ENCODE results near the gene AHCY.
"Not testable (repeated sequence)": the region's sequence is repeated elsewhere in the genome, so short reads cannot be mapped to it uniquely, and the experiment has no call there.

Gene AHCY

DNA sequence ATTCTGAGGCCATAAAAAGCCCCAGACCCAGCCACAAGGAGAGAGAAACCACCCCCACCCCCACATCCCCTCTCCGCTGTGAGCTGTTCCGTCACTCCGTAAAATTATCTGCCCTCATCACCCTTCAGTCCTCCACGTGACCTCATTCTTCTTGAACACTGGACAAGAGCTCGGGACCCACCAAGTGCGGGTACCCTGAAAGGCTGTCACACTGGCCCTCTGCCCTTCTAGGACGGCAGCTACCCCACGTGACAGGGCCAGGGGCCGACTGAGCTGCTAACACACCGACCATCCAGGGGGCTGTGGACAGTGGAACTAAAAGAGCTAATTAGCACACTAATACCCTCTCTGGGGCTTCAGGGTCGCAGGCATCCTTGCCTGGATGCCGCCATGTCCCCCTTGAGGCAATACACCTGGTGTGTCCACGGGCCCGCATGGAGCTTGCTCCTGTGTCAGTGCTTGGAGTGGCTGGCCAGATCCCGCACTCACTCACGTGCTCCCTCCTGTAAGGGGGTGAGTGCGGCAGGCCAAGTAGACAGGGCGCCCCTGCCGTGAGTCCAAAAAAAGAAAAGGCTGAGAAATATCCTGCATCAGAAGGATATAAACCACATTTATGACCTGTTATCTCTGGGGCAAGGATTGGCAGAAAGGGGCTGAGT lies 29.2 kb upstream of the AHCY start:
- TF ChIP-seq, protein P1, sequence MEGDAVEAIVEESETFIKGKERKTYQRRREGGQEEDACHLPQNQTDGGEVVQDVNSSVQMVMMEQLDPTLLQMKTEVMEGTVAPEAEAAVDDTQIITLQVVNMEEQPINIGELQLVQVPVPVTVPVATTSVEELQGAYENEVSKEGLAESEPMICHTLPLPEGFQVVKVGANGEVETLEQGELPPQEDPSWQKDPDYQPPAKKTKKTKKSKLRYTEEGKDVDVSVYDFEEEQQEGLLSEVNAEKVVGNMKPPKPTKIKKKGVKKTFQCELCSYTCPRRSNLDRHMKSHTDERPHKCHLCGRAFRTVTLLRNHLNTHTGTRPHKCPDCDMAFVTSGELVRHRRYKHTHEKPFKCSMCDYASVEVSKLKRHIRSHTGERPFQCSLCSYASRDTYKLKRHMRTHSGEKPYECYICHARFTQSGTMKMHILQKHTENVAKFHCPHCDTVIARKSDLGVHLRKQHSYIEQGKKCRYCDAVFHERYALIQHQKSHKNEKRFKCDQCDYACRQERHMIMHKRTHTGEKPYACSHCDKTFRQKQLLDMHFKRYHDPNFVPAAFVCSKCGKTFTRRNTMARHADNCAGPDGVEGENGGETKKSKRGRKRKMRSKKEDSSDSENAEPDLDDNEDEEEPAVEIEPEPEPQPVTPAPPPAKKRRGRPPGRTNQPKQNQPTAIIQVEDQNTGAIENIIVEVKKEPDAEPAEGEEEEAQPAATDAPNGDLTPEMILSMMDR (conservative IDR thresholded peaks at IDR 0.05; ENCODE audit: control insufficient read depth, insufficient read depth, low read depth, low read length) = no peak
- DNase-seq (ENCODE audit: low read depth) = no peak
- no peak overlapping the region for H3K4me3 ChIP-seq (ENCODE audit: control insufficient read depth, low read depth, low read length)

DNA sequence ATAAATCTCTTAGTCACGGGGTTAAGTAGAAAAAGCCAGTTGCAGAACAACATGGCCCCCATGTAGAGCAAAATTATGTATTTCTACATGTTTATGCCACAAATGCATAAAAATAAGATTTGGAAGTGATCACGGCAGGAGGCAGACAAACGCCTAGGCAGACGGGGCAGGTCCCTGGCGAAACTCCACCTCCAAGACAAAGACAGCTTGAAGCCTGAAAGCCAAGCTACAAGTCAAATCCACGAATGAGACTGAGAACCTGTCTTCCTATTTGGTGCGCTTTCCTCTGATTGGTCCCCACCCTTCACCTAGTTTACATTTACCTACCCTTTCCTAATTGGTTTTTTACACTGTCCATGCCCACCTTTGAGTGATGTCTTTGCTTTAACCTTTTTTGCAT lies 28.7 kb upstream of the AHCY start:
- no peak overlapping the region for H3K4me3 ChIP-seq (ENCODE audit: control insufficient read depth, low read depth, low read length)
- DNase-seq (ENCODE audit: low read depth) = no peak
- TF ChIP-seq, protein P1 (conservative IDR thresholded peaks at IDR 0.05; ENCODE audit: control insufficient read depth, insufficient read depth, low read depth, low read length) = no peak

DNA sequence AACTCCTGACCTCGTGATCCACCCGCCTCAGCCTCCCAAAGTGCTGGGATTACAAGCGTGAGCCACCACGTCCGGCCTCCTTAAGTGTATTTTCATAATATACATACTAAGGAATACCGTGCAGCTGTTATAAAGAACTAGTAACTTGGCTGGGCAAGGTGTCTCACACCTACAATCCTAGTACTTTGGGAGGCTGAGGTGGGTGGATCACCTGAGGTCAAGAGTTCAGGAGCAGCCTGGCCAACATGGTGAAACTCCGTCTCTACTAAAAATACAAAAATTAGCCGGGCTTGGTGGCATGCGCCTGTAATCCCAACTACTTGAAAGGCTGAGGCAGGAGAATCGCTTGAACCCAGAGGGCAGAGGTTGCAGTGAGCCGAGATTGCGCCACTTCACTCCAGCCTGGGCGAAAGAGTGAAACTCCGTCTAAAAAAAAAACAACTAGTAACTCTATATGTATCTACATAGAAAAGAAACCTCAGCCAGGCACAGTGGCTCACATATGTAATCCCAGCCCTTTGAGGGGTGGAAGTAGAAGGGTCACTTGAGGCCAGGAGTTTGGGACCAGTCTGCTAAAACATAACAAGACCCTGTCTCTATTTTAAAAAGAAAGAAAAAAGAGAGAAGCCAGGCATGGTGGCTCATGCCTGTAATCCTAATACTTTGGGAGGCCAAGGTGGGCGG lies 27.8 kb upstream of the AHCY start:
- not testable (repeated sequence) for H3K4me3 ChIP-seq (ENCODE audit: control insufficient read depth, low read depth, low read length); DNase-seq (ENCODE audit: low read depth)

DNA sequence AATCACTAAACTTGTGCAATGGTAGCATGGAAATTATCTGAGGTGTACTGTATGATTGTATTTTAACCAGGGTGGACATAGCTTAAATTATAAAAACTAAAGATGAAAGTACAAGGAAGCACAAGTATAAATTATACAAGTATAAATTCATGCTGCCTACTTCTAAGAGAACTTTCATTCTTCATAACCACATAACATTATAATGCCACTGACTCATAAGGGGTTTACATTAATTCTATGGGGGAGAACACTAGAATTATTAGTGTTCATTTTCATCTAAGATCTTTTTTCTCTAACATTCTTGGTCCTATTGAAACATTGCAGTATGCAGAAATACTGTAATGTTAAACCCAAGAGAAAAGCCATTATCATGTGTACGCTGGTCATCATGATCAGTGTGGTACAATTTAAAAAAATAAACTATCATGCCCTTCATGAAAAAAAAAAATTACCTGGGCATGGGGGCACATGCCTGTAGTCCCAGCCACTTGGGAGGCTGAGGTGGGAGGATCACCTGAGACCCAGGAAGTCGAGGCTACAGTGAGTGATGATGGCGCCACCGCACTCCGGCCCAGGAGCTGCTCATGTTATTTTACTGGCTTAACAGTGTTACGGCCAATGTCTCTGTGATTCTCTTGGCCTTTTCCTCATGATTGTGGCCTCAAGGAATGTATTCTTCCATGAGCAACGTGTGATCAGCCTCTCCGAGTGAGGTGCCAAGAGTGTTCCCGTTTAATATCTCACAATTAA lies 25.9 kb upstream of the AHCY start:
- no peak for DNase-seq (ENCODE audit: low read depth)
- no peak overlapping the region for H3K4me3 ChIP-seq (ENCODE audit: control insufficient read depth, low read depth, low read length)
- TF ChIP-seq, protein P1 (conservative IDR thresholded peaks at IDR 0.05; ENCODE audit: control insufficient read depth, insufficient read depth, low read depth, low read length) = no peak

DNA sequence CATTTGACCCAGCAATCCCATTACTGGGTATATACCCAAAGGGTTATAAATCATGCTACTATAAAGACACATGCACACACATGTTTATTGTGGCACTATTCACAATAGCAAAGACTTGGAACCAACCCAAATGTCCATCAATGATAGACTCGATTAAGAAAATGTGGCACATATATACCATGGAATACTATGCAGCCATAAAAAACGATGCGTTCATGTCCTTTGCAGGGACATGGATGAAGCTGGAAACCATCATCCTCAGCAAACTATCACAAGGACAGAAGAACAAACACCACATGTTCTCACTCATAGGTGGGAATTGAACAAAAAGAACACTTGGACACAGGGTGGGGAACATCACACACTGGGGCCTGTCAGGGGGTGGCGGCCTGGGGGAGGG lies 25.1 kb upstream of the AHCY start:
- not testable (repeated sequence) for H3K4me3 ChIP-seq (ENCODE audit: control insufficient read depth, low read depth, low read length); DNase-seq (ENCODE audit: low read depth)

DNA sequence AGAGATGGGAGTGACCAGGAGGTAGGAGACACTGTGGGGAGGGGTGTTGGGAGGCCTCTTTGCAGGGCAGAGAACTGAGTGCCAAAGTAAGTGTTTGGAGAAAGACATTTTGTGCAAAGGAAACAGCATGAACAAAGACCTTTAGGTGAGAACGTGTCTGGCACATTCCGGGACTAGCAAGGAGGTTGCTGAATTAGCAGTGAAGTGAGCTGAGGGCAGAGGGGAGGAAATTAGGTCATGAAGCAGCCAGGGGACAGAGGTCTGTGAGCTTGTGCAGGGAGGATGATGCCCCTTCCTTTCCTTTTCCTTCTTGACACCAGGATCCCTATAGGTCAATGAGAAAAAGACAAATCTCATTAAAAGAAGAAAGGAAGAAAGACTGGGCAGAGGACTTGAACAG lies 21.4 kb upstream of the AHCY start:
- no peak for DNase-seq (ENCODE audit: low read depth)
- TF ChIP-seq, protein P1 (conservative IDR thresholded peaks at IDR 0.05; ENCODE audit: control insufficient read depth, insufficient read depth, low read depth, low read length) = no peak
- H3K4me3 ChIP-seq (ENCODE audit: control insufficient read depth, low read depth, low read length) = no peak overlapping the region

DNA sequence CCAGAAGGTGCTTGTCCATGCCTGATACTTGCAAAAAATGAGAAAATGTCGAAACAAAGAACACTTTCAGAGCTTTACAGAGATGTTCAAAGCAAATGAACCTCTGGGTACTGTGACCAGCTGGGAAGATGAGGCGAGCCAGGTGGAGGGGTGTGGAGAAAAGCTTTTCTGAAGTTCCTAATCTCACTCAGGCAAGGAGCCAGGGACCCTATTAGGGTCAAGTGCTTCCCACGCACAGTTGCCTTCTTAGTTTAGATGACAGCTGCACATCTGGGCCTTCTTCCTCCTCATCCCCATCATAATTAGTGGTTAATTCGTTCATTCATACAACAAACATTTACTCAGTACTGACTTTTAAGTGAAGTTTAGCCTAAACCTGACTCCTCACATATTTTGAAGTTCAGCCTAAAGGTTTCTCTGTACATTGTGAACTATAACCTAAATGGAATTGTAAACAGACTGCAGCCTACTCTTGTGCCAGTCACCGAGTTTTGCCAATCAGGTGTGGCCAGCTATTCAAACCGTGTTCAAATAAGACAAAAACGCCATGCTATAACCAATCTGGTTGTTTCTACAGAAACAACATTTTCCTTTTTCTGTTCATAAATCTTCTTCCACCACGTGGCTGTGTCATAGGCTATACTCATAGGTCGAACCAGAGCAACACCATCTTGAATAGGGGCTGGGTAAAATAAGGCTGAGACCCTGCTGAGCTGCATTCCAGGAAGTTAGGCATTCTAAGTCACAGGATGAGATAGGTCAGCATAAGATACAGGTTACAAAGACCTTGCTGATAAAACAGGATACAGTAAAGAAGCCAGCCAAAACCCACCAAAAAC lies 19.3 kb upstream of the AHCY start:
- DNase-seq (ENCODE audit: low read depth) = no peak
- no peak overlapping the region for H3K4me3 ChIP-seq (ENCODE audit: control insufficient read depth, low read depth, low read length)
- TF ChIP-seq, protein P1 (conservative IDR thresholded peaks at IDR 0.05; ENCODE audit: control insufficient read depth, insufficient read depth, low read depth, low read length) = no peak

Measured in fibroblast of mammary gland (primary cell).